ENCODE data around the gene VMO1.

VMO1 gene

GRCh38 chr17:4740025-4740351 lies 46.2 kb downstream of the VMO1 start:
- Histone ChIP-seq H3K4me3 (ENCODE audit: low read depth, low read length) (peak overlapping the region; percentile 68), H3K36me3 (no peaks in the 10 kb centered on the region), H3K27me3 (ENCODE audit: insufficient read depth, low read depth, severe bottlenecking) (peaks cover 16% of the 10 kb centered on the region), H3K9me3 (ENCODE audit: severe bottlenecking) (no peaks in the 10 kb centered on the region), H3K27ac (no peak overlapping the region)
- DNase-seq, result no peak
- no peak for TF ChIP-seq CTCF (IDR thresholded peaks at IDR 0.05; ENCODE audit: low read depth, low read length)

- peak; percentile 38 for DNase-seq
These were observed 46.8 kb downstream of the VMO1 start, which contains the start of the genes CXCL16 and ZMYND15 for GRCh38 chr17:4739122-4740024. CXCL16 (minus strand) TSS chr17:4739928; CDS start chr17:4739339, 589 bp downstream. ZMYND15 (plus strand) TSS chr17:4739833; CDS start chr17:4740549, 716 bp downstream.

GRCh38 chr17:4738136-4739121 lies 47.7 kb downstream of the VMO1 start:
- Histone ChIP-seq H3K4me3 (ENCODE audit: low read depth, low read length) (peak overlapping the region; percentile 68), H3K27me3 (ENCODE audit: insufficient read depth, low read depth, severe bottlenecking) (peaks cover 16% of the 10 kb centered on the region), H3K27ac (no peak overlapping the region), H3K36me3 (0 out of 2 replicates have a peak, but pooled peaks cover 3% of the 10 kb centered on the region), H3K9me3 (ENCODE audit: severe bottlenecking) (no peaks in the 10 kb centered on the region)
- TF ChIP-seq CTCF (IDR thresholded peaks at IDR 0.05; ENCODE audit: low read depth, low read length), result no peak
- no peak for DNase-seq

More at GRCh38 chr17:4739122-4740024, 46.8 kb downstream of the VMO1 start, which contains the start of the genes CXCL16 and ZMYND15:
- H3K27ac ChIP-seq, result peak within 1 kb of the TSS; percentile 33
- H3K9me3 ChIP-seq (ENCODE audit: severe bottlenecking), result no peaks in the 10 kb centered on the region
- H3K36me3 ChIP-seq, result 0 out of 2 replicates have a peak, but pooled peaks cover 3% of the 10 kb centered on the region
- peaks cover 16% of the 10 kb centered on the region for H3K27me3 ChIP-seq (ENCODE audit: insufficient read depth, low read depth, severe bottlenecking)
- peak within 1 kb of the TSS; percentile 68 for H3K4me3 ChIP-seq (ENCODE audit: low read depth, low read length)
- TF ChIP-seq CTCF (IDR thresholded peaks at IDR 0.05; ENCODE audit: low read depth, low read length), result no peak

GRCh38 chr17:4735876-4736651 lies 50.1 kb downstream of the VMO1 start:
- Histone ChIP-seq H3K36me3 (0 out of 2 replicates have a peak, but pooled peaks cover 3% of the 10 kb centered on the region), H3K4me3 (ENCODE audit: low read depth, low read length) (no peak overlapping the region), H3K9me3 (ENCODE audit: severe bottlenecking) (no peaks in the 10 kb centered on the region), H3K27me3 (ENCODE audit: insufficient read depth, low read depth, severe bottlenecking) (peaks cover 16% of the 10 kb centered on the region), H3K27ac (no peak overlapping the region)
- no peak for DNase-seq
- no peak for TF ChIP-seq CTCF (IDR thresholded peaks at IDR 0.05; ENCODE audit: low read depth, low read length)

Measured in WERI-Rb-1 (cell line).